ENCODE measurements around the gene TSPEAR. TPM values are rescaled to one million over a fixed set of nuclear protein-coding genes. Genes with fewer than 3 reads are reported as not detected.

Gene TSPEAR
- total and polyA plus RNA-seq, 3 donors from 2014 or later = 0.53 to 0.62 (median 0.55) TPM

- no peak for TF ChIP-seq POLR2A (IDR thresholded peaks at IDR 0.05)
- TF ChIP-seq, protein P1, sequence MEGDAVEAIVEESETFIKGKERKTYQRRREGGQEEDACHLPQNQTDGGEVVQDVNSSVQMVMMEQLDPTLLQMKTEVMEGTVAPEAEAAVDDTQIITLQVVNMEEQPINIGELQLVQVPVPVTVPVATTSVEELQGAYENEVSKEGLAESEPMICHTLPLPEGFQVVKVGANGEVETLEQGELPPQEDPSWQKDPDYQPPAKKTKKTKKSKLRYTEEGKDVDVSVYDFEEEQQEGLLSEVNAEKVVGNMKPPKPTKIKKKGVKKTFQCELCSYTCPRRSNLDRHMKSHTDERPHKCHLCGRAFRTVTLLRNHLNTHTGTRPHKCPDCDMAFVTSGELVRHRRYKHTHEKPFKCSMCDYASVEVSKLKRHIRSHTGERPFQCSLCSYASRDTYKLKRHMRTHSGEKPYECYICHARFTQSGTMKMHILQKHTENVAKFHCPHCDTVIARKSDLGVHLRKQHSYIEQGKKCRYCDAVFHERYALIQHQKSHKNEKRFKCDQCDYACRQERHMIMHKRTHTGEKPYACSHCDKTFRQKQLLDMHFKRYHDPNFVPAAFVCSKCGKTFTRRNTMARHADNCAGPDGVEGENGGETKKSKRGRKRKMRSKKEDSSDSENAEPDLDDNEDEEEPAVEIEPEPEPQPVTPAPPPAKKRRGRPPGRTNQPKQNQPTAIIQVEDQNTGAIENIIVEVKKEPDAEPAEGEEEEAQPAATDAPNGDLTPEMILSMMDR (IDR thresholded peaks at IDR 0.05) = no peak
- no peaks in the 10 kb centered on the region for H3K9me3 ChIP-seq
- no peak overlapping the region for H3K4me3 ChIP-seq
- no peak for DNase-seq
- H3K36me3 ChIP-seq (ENCODE audit: low read depth, missing control alignments) = no peaks in the 10 kb centered on the region
- WGBS, 2 donors = 92% methylated on average over 7 of the region's 7 CpGs
- intact Hi-C loops (cut with DNase I; ENCODE audit: low total_unique reads) = no loop called here
- no peak overlapping the region for H3K27ac ChIP-seq
- no peaks in the 10 kb centered on the region for H3K4me1 ChIP-seq
- H3K27me3 ChIP-seq = no peaks in the 10 kb centered on the region
These were observed 181.0 kb downstream of the TSPEAR start for GRCh38 chr21:44530221-44530902.

GRCh38 chr21:44529503-44530125 lies 181.8 kb downstream of the TSPEAR start:
- H3K4me1 ChIP-seq = no peaks in the 10 kb centered on the region
- no peak overlapping the region for H3K27ac ChIP-seq
- no peaks in the 10 kb centered on the region for H3K36me3 ChIP-seq (ENCODE audit: low read depth, missing control alignments)
- no peaks in the 10 kb centered on the region for H3K9me3 ChIP-seq
- no peak for TF ChIP-seq POLR2A (IDR thresholded peaks at IDR 0.05)
- TF ChIP-seq, protein P1 (IDR thresholded peaks at IDR 0.05) = no peak
- no peak for DNase-seq
- WGBS, 2 donors = 72 to 74% methylated on average over 18 to 23 of the region's 23 CpGs
- H3K27me3 ChIP-seq = no peaks in the 10 kb centered on the region
- no peak overlapping the region for H3K4me3 ChIP-seq
- intact Hi-C loops (cut with DNase I; ENCODE audit: low total_unique reads) = no loop called here

DNA sequence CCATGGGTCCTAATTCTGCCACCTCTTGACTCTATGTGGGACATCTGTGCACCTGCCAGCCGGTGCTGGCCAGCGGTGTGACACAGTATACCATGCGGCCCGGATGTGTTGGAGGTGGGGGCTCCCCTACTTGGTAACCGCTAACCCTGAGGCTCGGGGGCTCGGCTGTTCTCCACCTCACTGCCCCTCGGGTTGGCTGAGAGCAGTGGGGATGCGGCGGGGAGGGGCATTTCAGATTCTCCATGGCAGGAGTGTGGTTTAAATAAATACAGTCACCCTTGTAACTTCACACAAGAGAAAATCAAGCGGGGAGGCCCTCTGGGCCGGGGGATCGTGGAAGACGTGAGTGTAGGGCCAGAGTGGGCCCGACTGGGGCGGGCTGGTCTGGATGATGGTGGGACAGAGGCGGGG lies 182.4 kb downstream of the TSPEAR start:
- no peaks in the 10 kb centered on the region for H3K27me3 ChIP-seq
- no peaks in the 10 kb centered on the region for H3K36me3 ChIP-seq (ENCODE audit: low read depth, missing control alignments)
- no peak overlapping the region for H3K4me3 ChIP-seq
- no peak for DNase-seq
- WGBS, 2 donors = 93 to 94% methylated on average over 15 to 17 of the region's 17 CpGs
- no peak overlapping the region for H3K27ac ChIP-seq
- no peaks in the 10 kb centered on the region for H3K4me1 ChIP-seq
- intact Hi-C loops (cut with DNase I; ENCODE audit: low total_unique reads) = no loop called here
- no peaks in the 10 kb centered on the region for H3K9me3 ChIP-seq
- TF ChIP-seq, protein P1 (IDR thresholded peaks at IDR 0.05) = no peak
- no peak for TF ChIP-seq POLR2A (IDR thresholded peaks at IDR 0.05)

DNA sequence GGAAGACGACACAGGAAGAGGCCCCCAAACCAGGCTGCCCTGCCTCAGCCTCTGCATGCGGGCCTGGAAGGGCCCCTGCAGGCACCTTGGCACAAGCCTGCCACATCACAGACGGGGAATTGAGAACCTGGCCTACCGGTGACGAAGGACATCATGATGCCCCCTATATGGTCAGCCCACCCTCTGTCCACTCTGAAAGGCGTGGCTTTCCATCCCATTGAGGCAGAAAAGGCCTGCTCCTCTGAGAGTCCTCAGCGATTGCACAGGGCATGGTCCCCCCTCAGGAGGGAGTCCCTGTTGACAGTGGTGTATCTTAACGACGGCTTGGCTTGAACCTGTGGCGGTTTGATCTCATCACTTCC lies 182.8 kb downstream of the TSPEAR start:
- 92 to 93% methylated on average over 8 to 10 of the region's 10 CpGs for WGBS, 2 donors
- TF ChIP-seq, protein P1 (IDR thresholded peaks at IDR 0.05) = no peak
- TF ChIP-seq POLR2A (IDR thresholded peaks at IDR 0.05) = no peak
- H3K27ac ChIP-seq = no peak overlapping the region
- no peak for DNase-seq
- intact Hi-C loops (cut with DNase I; ENCODE audit: low total_unique reads) = no loop called here
- no peaks in the 10 kb centered on the region for H3K9me3 ChIP-seq
- no peaks in the 10 kb centered on the region for H3K36me3 ChIP-seq (ENCODE audit: low read depth, missing control alignments)
- no peaks in the 10 kb centered on the region for H3K4me1 ChIP-seq
- no peaks in the 10 kb centered on the region for H3K27me3 ChIP-seq
- no peak overlapping the region for H3K4me3 ChIP-seq

Measured in testis (tissue), 3 donors.